Measurements from ENCODE around the gene CLRN3. TPM values are rescaled to one million over a fixed set of nuclear protein-coding genes. Genes with fewer than 3 reads are reported as not detected.

CLRN3 gene, protein sequence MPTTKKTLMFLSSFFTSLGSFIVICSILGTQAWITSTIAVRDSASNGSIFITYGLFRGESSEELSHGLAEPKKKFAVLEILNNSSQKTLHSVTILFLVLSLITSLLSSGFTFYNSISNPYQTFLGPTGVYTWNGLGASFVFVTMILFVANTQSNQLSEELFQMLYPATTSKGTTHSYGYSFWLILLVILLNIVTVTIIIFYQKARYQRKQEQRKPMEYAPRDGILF
- total RNA-seq (not detected), polyA plus RNA-seq (1 to 10 TPM in 1 of 2 donors, not detected in 1; 6.3 TPM)
- long read RNA-seq, donor 1, result 0 reads
- long read RNA-seq, donor 2, result 0 reads

DNA sequence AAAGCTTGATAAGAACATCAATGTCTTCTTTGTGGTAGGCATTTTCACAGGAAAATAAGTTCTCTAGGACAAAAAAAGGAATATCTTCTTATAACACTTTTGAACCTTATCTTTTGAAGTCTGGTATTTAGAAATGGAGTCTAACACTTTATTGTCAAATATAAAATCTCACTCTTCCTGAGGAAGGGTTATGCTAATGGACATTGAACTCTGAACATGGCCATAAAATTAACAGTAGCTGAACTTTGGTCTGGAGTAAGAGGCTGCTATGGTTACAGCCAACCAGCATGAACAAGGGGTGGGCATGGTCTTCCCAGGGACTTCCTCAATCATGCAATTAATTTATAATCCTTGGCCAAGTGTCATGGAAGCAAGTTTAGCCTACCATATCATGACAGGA is at the start of gene CLRN3:
TSS of gene CLRN3 (minus strand) at position 199 of the 400 bp plus-strand sequence. CDS start at position 42, 157 bp downstream.
- intact Hi-C loops (cut with DNase I), result loop anchor here in 1 of 2 donors (5.0 kb wide), 1 partner anchor 180 kb away; no protein-coding TSS in a partner anchor
- no peak within 1 kb of the TSS for H3K27ac ChIP-seq (ENCODE audit: low read depth in 1 of 2, low read length in 2 of 2)
- no peak within 1 kb of the TSS for H3K4me3 ChIP-seq (ENCODE audit: low read length in 2 of 2)

DNA sequence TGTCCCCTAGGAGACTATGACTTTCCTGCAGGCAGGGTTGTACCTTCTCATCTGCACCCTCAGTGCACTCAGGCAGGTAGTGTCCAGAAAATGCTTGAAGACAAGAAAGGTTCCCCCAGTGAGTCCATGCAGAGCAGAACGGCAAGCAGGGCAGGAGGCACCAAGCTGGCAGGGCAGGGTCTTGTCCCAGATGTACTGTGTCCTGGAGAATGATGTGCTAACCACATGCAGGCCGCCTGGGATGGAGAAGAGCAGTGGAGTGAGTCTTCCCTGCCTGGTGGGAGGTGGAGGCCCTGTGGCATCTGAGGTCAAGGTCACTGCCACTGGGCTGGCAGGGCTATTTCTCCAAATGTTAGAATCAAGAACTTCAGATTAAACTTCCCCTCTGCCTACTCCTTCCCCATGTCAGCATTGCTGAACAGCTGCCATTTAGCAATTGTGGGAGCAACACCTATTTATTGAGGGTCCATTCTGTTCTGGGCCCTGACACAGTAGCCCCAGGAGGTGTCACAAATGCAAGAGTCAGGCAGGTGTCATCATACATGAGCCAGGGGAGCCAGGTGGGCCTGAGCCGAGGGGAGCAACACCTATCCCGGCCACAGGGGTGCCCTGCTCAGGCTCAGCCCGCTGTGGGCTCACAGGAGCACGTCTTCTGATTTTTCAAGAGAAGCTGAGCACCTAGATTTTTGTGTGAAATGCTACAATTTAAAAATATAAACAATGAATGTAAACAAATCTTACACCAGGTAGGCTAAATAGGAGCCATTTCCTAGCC is 48.3 kb upstream of the CLRN3 start:
- no peaks in the 10 kb centered on the region for H3K36me3 ChIP-seq (ENCODE audit: control insufficient read depth in 1 of 2, insufficient read depth in 2 of 2, low read length in 1 of 2)
- no peaks in the 10 kb centered on the region for H3K27me3 ChIP-seq (ENCODE audit: control insufficient read depth in 1 of 2, insufficient read depth in 2 of 2, low read length in 1 of 2)
- no peak overlapping the region for H3K27ac ChIP-seq (ENCODE audit: low read depth in 1 of 2, low read length in 2 of 2)
- DNase-seq, result no peak
- no peak overlapping the region for H3K4me3 ChIP-seq (ENCODE audit: low read length in 2 of 2)
- no peak for ATAC-seq (ENCODE audit: low FRiP score)
- intact Hi-C loops (cut with DNase I), result no loop called here
- 90 to 97% methylated on average over 6 of the region's 6 CpGs for WGBS, 2 donors
- no peaks in the 10 kb centered on the region for H3K9me3 ChIP-seq (ENCODE audit: control insufficient read depth, low read length)
- H3K4me1 ChIP-seq (ENCODE audit: control insufficient read depth in 1 of 2, insufficient read depth in 2 of 2, low read length in 2 of 2), result peaks cover 0 to 4% of the 10 kb centered on the region in 2 donors

More for the DNA sequence above, at the start of gene CLRN3:
- no peaks in the 10 kb centered on the region for H3K27me3 ChIP-seq (ENCODE audit: control insufficient read depth in 1 of 2, insufficient read depth in 2 of 2, low read length in 1 of 2)
- ATAC-seq (ENCODE audit: low FRiP score) (no peak), DNase-seq (no peak)
- no peaks in the 10 kb centered on the region for H3K4me1 ChIP-seq (ENCODE audit: control insufficient read depth in 1 of 2, insufficient read depth in 2 of 2, low read length in 2 of 2)
- H3K36me3 ChIP-seq (ENCODE audit: control insufficient read depth in 1 of 2, insufficient read depth in 2 of 2, low read length in 1 of 2), result no peaks in the 10 kb centered on the region
- no peaks in the 10 kb centered on the region for H3K9me3 ChIP-seq (ENCODE audit: control insufficient read depth, low read length)

DNA sequence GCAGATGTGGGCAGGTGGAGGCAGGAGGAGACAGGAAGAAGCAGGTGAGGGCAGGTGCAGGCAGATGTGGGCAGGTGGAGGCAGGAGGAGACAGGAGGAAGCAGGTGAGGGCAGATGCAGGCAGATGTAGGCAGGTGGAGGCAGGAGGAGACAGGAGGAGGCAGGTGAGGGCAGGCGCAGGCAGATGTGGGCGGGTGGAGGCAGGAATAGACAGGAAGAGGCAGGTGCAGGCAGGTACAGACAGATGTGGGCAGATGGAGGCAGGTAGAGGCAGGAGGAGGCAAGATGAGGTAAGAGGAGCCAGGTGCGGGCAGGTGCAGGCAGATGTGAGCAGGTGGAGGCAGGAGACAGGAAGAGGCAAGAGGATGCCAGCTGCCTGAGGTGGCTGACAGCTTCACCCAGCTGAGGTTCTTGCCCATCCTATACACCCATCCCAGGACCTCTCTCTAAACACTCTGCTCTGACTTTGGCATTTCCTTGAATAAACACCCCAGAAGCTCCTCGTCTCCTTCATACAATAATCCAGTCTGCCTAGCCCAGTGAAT is 47.1 kb upstream of the CLRN3 start:
- ATAC-seq (ENCODE audit: low FRiP score) (no peak), DNase-seq (no peak)
- no peaks in the 10 kb centered on the region for H3K36me3 ChIP-seq (ENCODE audit: control insufficient read depth in 1 of 2, insufficient read depth in 2 of 2, low read length in 1 of 2)
- no peaks in the 10 kb centered on the region for H3K27me3 ChIP-seq (ENCODE audit: control insufficient read depth in 1 of 2, insufficient read depth in 2 of 2, low read length in 1 of 2)
- intact Hi-C loops (cut with DNase I), result no loop called here
- WGBS, 2 donors, result 89 to 91% methylated on average over 4 of the region's 4 CpGs
- H3K4me1 ChIP-seq (ENCODE audit: control insufficient read depth in 1 of 2, insufficient read depth in 2 of 2, low read length in 2 of 2), result no peaks in the 10 kb centered on the region
- H3K4me3 ChIP-seq (ENCODE audit: low read length in 2 of 2), result no peak overlapping the region
- no peaks in the 10 kb centered on the region for H3K9me3 ChIP-seq (ENCODE audit: control insufficient read depth, low read length)
- H3K27ac ChIP-seq (ENCODE audit: low read depth in 1 of 2, low read length in 2 of 2), result no peak overlapping the region

DNA sequence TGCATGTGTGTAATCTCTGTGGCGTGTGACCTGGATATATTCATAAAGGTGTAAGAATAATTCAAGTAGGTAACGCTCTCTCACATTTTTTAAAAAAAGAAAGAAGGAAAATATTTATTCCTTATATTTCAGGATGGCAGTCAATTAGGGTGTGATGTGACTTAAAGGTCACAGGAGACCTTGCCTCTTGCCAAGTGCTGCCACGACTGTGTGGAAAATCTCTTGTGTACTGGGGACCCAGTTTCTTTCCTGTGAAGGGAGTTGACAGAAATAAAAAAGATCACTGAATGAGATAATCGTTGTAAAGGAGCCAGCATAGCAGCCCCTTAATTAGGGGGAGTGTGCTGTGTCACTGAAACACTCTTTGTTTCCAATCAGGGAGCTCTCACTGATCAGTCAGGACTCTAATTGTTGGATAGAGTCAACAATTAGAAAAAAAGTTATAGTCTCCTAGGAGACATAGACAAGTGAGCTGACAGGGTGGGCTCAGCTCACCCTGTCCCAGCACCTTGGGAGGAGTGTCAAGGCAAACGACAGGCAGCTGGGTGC is 45.2 kb upstream of the CLRN3 start:
- Histone ChIP-seq H3K9me3 (ENCODE audit: control insufficient read depth, low read length) (no peaks in the 10 kb centered on the region), H3K4me1 (ENCODE audit: control insufficient read depth in 1 of 2, insufficient read depth in 2 of 2, low read length in 2 of 2) (no peaks in the 10 kb centered on the region), H3K36me3 (ENCODE audit: control insufficient read depth in 1 of 2, insufficient read depth in 2 of 2, low read length in 1 of 2) (no peaks in the 10 kb centered on the region), H3K4me3 (ENCODE audit: low read length in 2 of 2) (no peak overlapping the region), H3K27ac (ENCODE audit: low read depth in 1 of 2, low read length in 2 of 2) (no peak overlapping the region), H3K27me3 (ENCODE audit: control insufficient read depth in 1 of 2, insufficient read depth in 2 of 2, low read length in 1 of 2) (no peaks in the 10 kb centered on the region)
- intact Hi-C loops (cut with DNase I), result no loop called here
- no peak for ATAC-seq (ENCODE audit: low FRiP score)
- 73 to 79% methylated on average over 5 of the region's 5 CpGs for WGBS, 2 donors
- no peak for DNase-seq

DNA sequence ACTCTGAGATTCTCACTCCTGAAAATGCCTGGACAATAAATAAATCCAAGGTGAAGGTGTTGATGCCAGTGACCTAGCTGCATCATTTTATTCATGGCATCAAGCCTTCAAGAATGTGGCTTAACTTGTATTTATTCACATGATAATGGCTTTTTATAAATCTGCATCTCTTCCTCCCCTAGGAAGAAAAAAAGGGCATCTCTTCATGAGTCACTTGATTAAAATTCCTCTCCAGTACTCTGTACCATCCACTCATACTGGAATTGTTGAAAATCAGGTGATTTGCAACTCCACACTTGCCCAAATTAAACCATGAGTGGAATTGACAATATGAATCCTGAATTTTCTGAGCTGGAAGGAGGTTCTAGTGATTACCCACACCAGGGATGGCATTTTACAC is 44.3 kb upstream of the CLRN3 start:
- no peak overlapping the region for H3K4me3 ChIP-seq (ENCODE audit: low read length in 2 of 2)
- no peaks in the 10 kb centered on the region for H3K4me1 ChIP-seq (ENCODE audit: control insufficient read depth in 1 of 2, insufficient read depth in 2 of 2, low read length in 2 of 2)
- ATAC-seq (ENCODE audit: low FRiP score) (no peak), DNase-seq (no peak)
- intact Hi-C loops (cut with DNase I), result no loop called here
- no peaks in the 10 kb centered on the region for H3K27me3 ChIP-seq (ENCODE audit: control insufficient read depth in 1 of 2, insufficient read depth in 2 of 2, low read length in 1 of 2)
- peaks cover 1% of the 10 kb centered on the region for H3K9me3 ChIP-seq (ENCODE audit: control insufficient read depth, low read length)
- H3K36me3 ChIP-seq (ENCODE audit: control insufficient read depth in 1 of 2, insufficient read depth in 2 of 2, low read length in 1 of 2), result no peaks in the 10 kb centered on the region
- H3K27ac ChIP-seq (ENCODE audit: low read depth in 1 of 2, low read length in 2 of 2), result no peak overlapping the region

DNA sequence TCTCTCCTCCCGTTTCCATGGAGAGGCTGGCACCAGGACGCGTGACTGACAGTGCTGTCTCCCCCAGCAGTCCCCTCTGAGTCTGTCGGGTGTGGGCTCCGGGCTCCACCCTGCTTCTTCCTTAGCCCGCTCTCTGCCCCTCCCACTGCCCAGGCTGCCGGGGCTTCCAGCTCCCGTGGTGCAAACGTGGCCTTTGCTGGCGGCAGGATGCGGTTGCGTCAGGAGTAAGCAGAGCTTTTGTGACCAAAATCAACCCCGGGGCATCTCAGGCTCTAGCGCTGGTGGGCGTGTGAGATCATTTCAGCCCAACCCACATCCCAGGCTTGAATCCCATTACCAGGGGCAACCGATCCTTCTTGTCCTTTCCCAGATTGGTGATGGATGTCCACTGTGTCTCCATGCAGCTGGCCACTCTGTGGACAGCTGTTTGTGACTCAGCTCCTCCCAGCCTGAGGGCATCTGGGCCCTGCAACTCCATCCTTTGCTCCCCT is 42.4 kb upstream of the CLRN3 start:
- Histone ChIP-seq H3K36me3 (ENCODE audit: control insufficient read depth in 1 of 2, insufficient read depth in 2 of 2, low read length in 1 of 2) (no peaks in the 10 kb centered on the region), H3K27ac (ENCODE audit: low read depth in 1 of 2, low read length in 2 of 2) (no peak overlapping the region), H3K4me3 (ENCODE audit: low read length in 2 of 2) (no peak overlapping the region), H3K27me3 (ENCODE audit: control insufficient read depth in 1 of 2, insufficient read depth in 2 of 2, low read length in 1 of 2) (no peaks in the 10 kb centered on the region), H3K4me1 (ENCODE audit: control insufficient read depth in 1 of 2, insufficient read depth in 2 of 2, low read length in 2 of 2) (no peaks in the 10 kb centered on the region), H3K9me3 (ENCODE audit: control insufficient read depth, low read length) (peaks cover 1% of the 10 kb centered on the region)
- intact Hi-C loops (cut with DNase I), result no loop called here
- 91 to 92% methylated on average over 16 of the region's 16 CpGs for WGBS, 2 donors
- DNase-seq, result no peak
- no peak for ATAC-seq (ENCODE audit: low FRiP score)

DNA sequence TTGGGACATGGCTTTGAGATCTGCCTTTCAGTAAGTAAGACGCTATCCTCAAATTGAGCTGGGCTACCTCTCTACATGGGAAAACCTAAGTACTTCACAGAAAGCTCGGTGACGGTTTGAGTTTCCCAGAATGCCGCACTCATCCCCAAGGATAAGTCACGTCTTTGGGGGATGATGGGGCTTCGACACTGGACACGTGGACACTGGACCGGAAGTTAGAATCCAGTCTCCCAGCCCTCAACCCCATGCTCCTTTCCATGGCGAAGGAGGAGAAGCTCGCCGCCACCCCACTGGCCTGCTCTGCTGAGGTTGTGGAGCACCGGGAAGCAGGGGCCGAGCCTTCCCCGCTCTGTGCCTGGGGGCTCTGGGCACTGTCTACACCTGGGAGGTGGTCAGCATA is 41.6 kb upstream of the CLRN3 start:
- Histone ChIP-seq H3K36me3 (ENCODE audit: control insufficient read depth in 1 of 2, insufficient read depth in 2 of 2, low read length in 1 of 2) (no peaks in the 10 kb centered on the region), H3K9me3 (ENCODE audit: control insufficient read depth, low read length) (peaks cover 1% of the 10 kb centered on the region), H3K4me3 (ENCODE audit: low read length in 2 of 2) (no peak overlapping the region), H3K27me3 (ENCODE audit: control insufficient read depth in 1 of 2, insufficient read depth in 2 of 2, low read length in 1 of 2) (no peaks in the 10 kb centered on the region), H3K27ac (ENCODE audit: low read depth in 1 of 2, low read length in 2 of 2) (no peak overlapping the region), H3K4me1 (ENCODE audit: control insufficient read depth in 1 of 2, insufficient read depth in 2 of 2, low read length in 2 of 2) (no peaks in the 10 kb centered on the region)
- no peak for DNase-seq
- WGBS, 2 donors, result 97% methylated on average over 14 of the region's 14 CpGs
- intact Hi-C loops (cut with DNase I), result no loop called here
- ATAC-seq (ENCODE audit: low FRiP score), result no peak

DNA sequence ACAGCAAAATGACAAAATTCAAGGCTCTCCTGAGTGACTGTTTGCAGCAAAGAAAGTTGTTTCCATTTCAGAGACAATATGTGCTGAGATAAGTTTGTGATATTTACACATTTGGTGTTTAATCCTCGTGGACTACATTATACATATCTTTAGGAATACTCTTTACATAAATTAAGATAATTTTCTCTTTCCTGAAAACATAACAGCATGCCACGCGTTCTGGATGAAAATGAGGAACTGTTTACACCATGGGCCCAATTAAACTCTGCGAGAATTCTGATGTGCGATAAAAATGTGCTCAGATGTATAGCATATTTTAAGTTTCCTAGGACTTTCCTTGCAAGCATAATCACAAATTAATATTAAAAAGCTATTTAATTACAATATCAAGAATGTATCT is 40.5 kb upstream of the CLRN3 start:
- 95% methylated on average over 5 of the region's 5 CpGs for WGBS, 2 donors

More for the DNA sequence above, 40.5 kb upstream of the CLRN3 start:
- Histone ChIP-seq H3K4me3 (ENCODE audit: low read length in 2 of 2) (no peak overlapping the region), H3K9me3 (ENCODE audit: control insufficient read depth, low read length) (peaks cover 1% of the 10 kb centered on the region), H3K36me3 (ENCODE audit: control insufficient read depth in 1 of 2, insufficient read depth in 2 of 2, low read length in 1 of 2) (no peaks in the 10 kb centered on the region), H3K4me1 (ENCODE audit: control insufficient read depth in 1 of 2, insufficient read depth in 2 of 2, low read length in 2 of 2) (no peaks in the 10 kb centered on the region), H3K27me3 (ENCODE audit: control insufficient read depth in 1 of 2, insufficient read depth in 2 of 2, low read length in 1 of 2) (no peaks in the 10 kb centered on the region), H3K27ac (ENCODE audit: low read depth in 1 of 2, low read length in 2 of 2) (no peak overlapping the region)
- DNase-seq (no peak), ATAC-seq (ENCODE audit: low FRiP score) (no peak)
- intact Hi-C loops (cut with DNase I), result no loop called here

Measured in aorta (tissue), 5 donors.